ENCODE measurements around the gene RICTOR. TPM values are rescaled to one million over a fixed set of nuclear protein-coding genes. Genes with fewer than 3 reads are reported as not detected.

The RICTOR gene
- polyA plus RNA-seq, 1 experiment, result 6.3 TPM

- H3K36me3 ChIP-seq (ENCODE audit: control insufficient read depth, insufficient read depth, low read length), result no peaks in the 10 kb centered on the region
- peak; percentile 84 for TF ChIP-seq CTCF (IDR thresholded peaks at IDR 0.05; ENCODE audit: insufficient read depth, low read depth, low read length)
- POLR2A ChIA-PET, result interaction anchor here (0.6 kb wide), 1 partner anchor 9 kb away, joined by 4 read pairs; no protein-coding TSS in a partner anchor
- CTCF ChIA-PET, result interaction anchor here (0.6 to 3.3 kb wide), 32 partner anchors 9 to 698 kb away, joined by 3 to 22 read pairs (median 4); no protein-coding TSS in a partner anchor
- no peaks in the 10 kb centered on the region for H3K27me3 ChIP-seq (ENCODE audit: control insufficient read depth, insufficient read depth, low read length)
- DNase-seq (ENCODE audit: low read depth), result no peak
- no peak overlapping the region for H3K4me3 ChIP-seq (ENCODE audit: low read depth, low read length)
These were observed 6.5 kb upstream of the RICTOR start for GRCh38 chr5:39080597-39081204.

GRCh38 chr5:39080168-39080567 lies 6.0 kb upstream of the RICTOR start:
- H3K4me3 ChIP-seq (ENCODE audit: low read depth, low read length), result no peak overlapping the region
- no peak for TF ChIP-seq CTCF (IDR thresholded peaks at IDR 0.05; ENCODE audit: insufficient read depth, low read depth, low read length)
- POLR2A ChIA-PET, result interaction anchor here (0.6 kb wide), 1 partner anchor 10 kb away, joined by 4 read pairs; no protein-coding TSS in a partner anchor
- H3K27me3 ChIP-seq (ENCODE audit: control insufficient read depth, insufficient read depth, low read length), result no peaks in the 10 kb centered on the region
- no peak for DNase-seq (ENCODE audit: low read depth)
- H3K36me3 ChIP-seq (ENCODE audit: control insufficient read depth, insufficient read depth, low read length), result no peaks in the 10 kb centered on the region
- CTCF ChIA-PET, result interaction anchor here (0.6 to 3.3 kb wide), 21 partner anchors 8 to 698 kb away, joined by 3 to 22 read pairs (median 4); no protein-coding TSS in a partner anchor

- ChIA-PET POLR2A (interaction anchor here (0.6 kb wide), 1 partner anchor 62 kb away, joined by 3 read pairs; no protein-coding TSS in a partner anchor), CTCF (interaction anchor here (0.6 to 3.3 kb wide), 4 partner anchors 34 to 93 kb away, joined by 3 to 20 read pairs (median 3); no protein-coding TSS in a partner anchor)
- no peaks in the 10 kb centered on the region for H3K36me3 ChIP-seq (ENCODE audit: control insufficient read depth, insufficient read depth, low read length)
- no peak overlapping the region for H3K4me3 ChIP-seq (ENCODE audit: low read depth, low read length)
- TF ChIP-seq CTCF (IDR thresholded peaks at IDR 0.05; ENCODE audit: insufficient read depth, low read depth, low read length), result no peak
- DNase-seq (ENCODE audit: low read depth), result no peak
- H3K27me3 ChIP-seq (ENCODE audit: control insufficient read depth, insufficient read depth, low read length), result no peaks in the 10 kb centered on the region
These were observed 4.9 kb upstream of the RICTOR start for GRCh38 chr5:39079147-39079546.

GRCh38 chr5:39076757-39077728 lies 2.8 kb upstream of the RICTOR start:
- Histone ChIP-seq H3K4me3 (ENCODE audit: low read depth, low read length) (no peak overlapping the region), H3K27me3 (ENCODE audit: control insufficient read depth, insufficient read depth, low read length) (no peaks in the 10 kb centered on the region), H3K36me3 (ENCODE audit: control insufficient read depth, insufficient read depth, low read length) (no peaks in the 10 kb centered on the region)
- ChIA-PET CTCF (interaction anchor here (0.6 kb wide), 1 partner anchor 15 kb away, joined by 5 read pairs; no protein-coding TSS in a partner anchor), POLR2A (no interaction called here)
- TF ChIP-seq CTCF (IDR thresholded peaks at IDR 0.05; ENCODE audit: insufficient read depth, low read depth, low read length), result no peak
- no peak for DNase-seq (ENCODE audit: low read depth)

All from BJ (cell line).